ENCODE data around the gene KRTAP1-4. TPM values are rescaled to one million over a fixed set of nuclear protein-coding genes. Genes with fewer than 3 reads are reported as not detected.
"Not testable (repeated sequence)": the region's sequence is repeated elsewhere in the genome, so short reads cannot be mapped to it uniquely, and the experiment has no call there.

KRTAP1-4 gene
- total RNA-seq, 1 donor from 2014 or later, result not detected

DNA sequence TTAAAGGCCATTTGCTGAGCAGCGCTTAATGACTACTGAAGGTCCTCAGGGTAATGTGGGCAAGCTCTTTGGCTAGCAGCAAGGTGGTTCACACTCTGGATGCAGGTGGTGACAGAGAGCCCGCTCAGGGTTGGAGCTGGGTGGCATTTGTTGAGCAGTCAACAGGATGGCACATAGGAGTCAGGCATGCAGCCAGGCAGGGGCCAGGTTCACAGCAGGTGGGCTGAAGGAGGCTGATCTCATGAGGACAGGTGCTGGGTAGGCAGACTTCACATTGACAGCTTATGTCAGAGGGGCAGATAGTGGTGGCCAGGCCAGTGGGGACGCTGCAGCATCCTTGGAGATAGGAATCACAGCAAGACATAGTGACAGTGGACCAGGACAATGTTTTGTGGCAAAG, 25.6 kb downstream of the KRTAP1-4 start:
- Mint-ChIP-seq H3K27ac (ENCODE audit: unreplicated experiment) (no peak overlapping the region), H3K9me3 (no peaks in the 10 kb centered on the region)

DNA sequence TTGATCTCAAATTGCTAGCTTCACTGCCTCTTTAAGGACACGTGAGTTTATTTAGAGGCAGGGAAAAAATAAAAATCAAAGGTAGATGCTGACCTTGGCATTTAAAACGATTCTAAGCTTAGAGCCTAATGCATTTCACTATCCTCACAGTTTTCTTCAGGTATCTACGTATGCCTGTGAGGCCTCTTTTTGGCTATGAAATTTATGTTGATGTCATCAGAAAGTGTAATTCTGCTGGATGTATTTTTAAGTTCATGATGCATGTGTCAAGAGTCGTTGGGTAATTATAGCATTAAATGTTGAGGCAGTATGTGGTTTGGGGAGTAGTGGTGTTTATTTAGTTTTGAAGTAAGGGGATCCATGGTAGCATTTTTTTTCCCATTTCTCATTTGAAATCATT, 26.1 kb downstream of the KRTAP1-4 start:
- TF ChIP-seq, protein P1, sequence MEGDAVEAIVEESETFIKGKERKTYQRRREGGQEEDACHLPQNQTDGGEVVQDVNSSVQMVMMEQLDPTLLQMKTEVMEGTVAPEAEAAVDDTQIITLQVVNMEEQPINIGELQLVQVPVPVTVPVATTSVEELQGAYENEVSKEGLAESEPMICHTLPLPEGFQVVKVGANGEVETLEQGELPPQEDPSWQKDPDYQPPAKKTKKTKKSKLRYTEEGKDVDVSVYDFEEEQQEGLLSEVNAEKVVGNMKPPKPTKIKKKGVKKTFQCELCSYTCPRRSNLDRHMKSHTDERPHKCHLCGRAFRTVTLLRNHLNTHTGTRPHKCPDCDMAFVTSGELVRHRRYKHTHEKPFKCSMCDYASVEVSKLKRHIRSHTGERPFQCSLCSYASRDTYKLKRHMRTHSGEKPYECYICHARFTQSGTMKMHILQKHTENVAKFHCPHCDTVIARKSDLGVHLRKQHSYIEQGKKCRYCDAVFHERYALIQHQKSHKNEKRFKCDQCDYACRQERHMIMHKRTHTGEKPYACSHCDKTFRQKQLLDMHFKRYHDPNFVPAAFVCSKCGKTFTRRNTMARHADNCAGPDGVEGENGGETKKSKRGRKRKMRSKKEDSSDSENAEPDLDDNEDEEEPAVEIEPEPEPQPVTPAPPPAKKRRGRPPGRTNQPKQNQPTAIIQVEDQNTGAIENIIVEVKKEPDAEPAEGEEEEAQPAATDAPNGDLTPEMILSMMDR (conservative IDR thresholded peaks at IDR 0.05), result no peak
- Mint-ChIP-seq H3K27ac (ENCODE audit: unreplicated experiment) (no peak overlapping the region), H3K4me1 (no peaks in the 10 kb centered on the region), H3K9me3 (no peaks in the 10 kb centered on the region), H3K36me3 (ENCODE audit: low read depth) (no peaks in the 10 kb centered on the region), H3K27me3 (ENCODE audit: low read depth) (peaks cover 6% of the 10 kb centered on the region), H3K4me3 (no peak overlapping the region)
- DNase-seq (ENCODE audit: low read depth, low spot score), result no peak

More for the DNA sequence above, 25.6 kb downstream of the KRTAP1-4 start:
- TF ChIP-seq, protein P1 (conservative IDR thresholded peaks at IDR 0.05), result no peak
- no peaks in the 10 kb centered on the region for H3K4me1 Mint-ChIP-seq
- peaks cover 5% of the 10 kb centered on the region for H3K27me3 Mint-ChIP-seq (ENCODE audit: low read depth)
- no peak for DNase-seq (ENCODE audit: low read depth, low spot score)
- no peaks in the 10 kb centered on the region for H3K36me3 Mint-ChIP-seq (ENCODE audit: low read depth)
- H3K4me3 Mint-ChIP-seq, result no peak overlapping the region

DNA sequence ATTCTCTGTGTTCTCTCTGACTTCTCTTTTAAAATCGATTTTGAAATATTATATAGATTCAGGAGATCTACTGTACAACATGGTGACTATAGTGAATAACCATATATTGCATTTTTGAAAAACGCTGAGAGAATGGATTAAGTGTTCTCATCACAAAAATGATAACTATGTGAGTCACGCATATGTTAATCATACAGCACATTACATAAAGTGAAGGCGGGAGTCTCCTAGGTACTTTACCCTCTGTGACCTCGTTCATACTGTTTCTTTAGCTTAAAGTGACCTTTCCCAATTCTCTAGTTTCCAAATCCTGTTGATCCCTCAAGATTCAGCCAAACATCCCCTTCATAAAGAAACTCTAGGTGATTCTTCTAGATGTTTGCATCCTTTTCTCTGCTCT, 27.2 kb downstream of the KRTAP1-4 start:
- H3K36me3 Mint-ChIP-seq (ENCODE audit: low read depth), result no peaks in the 10 kb centered on the region
- no peaks in the 10 kb centered on the region for H3K9me3 Mint-ChIP-seq
- no peak for DNase-seq (ENCODE audit: low read depth, low spot score)
- H3K27ac Mint-ChIP-seq (ENCODE audit: unreplicated experiment), result no peak overlapping the region
- peaks cover 6% of the 10 kb centered on the region for H3K27me3 Mint-ChIP-seq (ENCODE audit: low read depth)
- TF ChIP-seq, protein P1 (conservative IDR thresholded peaks at IDR 0.05), result no peak
- no peaks in the 10 kb centered on the region for H3K4me1 Mint-ChIP-seq
- H3K4me3 Mint-ChIP-seq, result no peak overlapping the region

DNA sequence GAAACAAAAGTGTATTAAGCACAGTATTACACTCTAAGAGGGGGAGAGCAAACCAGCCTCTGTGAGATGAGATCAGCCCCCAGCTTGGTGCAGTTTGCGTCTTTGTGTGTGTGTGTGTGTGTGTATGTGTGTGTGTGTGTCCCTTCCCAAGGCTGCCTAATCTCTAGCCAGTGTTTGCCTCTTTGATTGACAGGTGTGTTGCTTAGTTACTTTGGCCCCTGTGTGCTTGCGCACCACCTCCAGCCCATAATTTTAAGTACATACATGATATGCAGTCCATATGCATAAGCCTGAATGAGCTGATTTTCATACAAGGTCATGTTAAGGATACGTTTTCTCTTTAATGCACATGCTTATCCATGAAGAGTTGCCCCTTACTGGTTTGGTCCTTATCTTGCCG, 28.2 kb downstream of the KRTAP1-4 start:
- DNase-seq (ENCODE audit: low read depth, low spot score), result no peak
- Mint-ChIP-seq H3K9me3 (no peaks in the 10 kb centered on the region), H3K4me1 (no peaks in the 10 kb centered on the region), H3K36me3 (ENCODE audit: low read depth) (no peaks in the 10 kb centered on the region), H3K4me3 (no peak overlapping the region), H3K27ac (ENCODE audit: unreplicated experiment) (no peak overlapping the region), H3K27me3 (ENCODE audit: low read depth) (peaks cover 14% of the 10 kb centered on the region)
- TF ChIP-seq, protein P1 (conservative IDR thresholded peaks at IDR 0.05), result no peak

DNA sequence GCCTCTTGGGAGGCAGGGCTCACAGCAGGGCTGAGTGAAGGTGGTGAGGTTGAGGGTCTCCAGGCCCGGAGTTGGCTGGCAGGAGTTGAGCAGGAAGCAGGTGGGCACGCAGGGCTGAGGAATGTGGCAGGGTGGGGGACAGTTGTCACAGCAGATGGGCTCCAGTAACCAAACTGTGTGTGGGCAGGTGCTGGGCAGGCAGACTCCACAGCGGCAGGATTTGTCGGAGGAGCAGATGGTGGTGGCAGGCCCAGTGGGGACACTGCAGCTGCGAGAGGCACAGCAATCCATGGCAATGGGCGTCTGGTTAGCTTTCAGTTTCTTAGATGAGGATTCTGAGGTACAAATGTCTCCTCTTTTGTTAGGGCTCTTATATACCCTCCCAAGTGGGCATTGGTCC, 30.4 kb downstream of the KRTAP1-4 start, which contains the start of gene KRTAP3-2:
TSS of gene KRTAP3-2 (minus strand) at position 344 of the 400 bp plus-strand sequence. CDS start at position 291, 53 bp downstream.
- H3K4me3 Mint-ChIP-seq; H3K36me3 Mint-ChIP-seq (ENCODE audit: low read depth); H3K9me3 Mint-ChIP-seq; H3K4me1 Mint-ChIP-seq; DNase-seq (ENCODE audit: low read depth, low spot score); H3K27ac Mint-ChIP-seq (ENCODE audit: unreplicated experiment): not testable (repeated sequence)
- peaks cover 18% of the 10 kb centered on the region for H3K27me3 Mint-ChIP-seq (ENCODE audit: low read depth)

DNA sequence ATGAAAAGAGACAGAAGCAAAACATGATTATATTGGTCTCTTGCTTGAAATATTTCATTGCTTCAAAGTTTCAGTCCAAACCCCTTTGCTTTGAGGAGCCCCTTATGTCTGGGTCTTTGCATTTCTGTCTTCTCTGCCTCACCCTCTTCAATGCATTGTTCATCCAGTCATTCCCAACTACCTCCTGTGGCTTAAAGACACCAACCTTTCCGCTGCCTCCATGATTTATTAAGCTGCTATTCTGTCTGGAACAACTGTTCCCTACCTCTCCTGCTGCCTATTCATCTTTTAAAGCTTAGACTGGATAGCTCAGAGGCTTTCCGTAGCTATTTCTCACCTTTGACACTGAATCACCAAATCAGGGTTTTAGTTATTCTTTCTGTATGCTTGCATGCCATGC, 32.6 kb downstream of the KRTAP1-4 start:
- DNase-seq (ENCODE audit: low read depth, low spot score), result no peak

More for the DNA sequence above, 32.6 kb downstream of the KRTAP1-4 start:
- no peaks in the 10 kb centered on the region for H3K36me3 Mint-ChIP-seq (ENCODE audit: low read depth)
- TF ChIP-seq, protein P1 (conservative IDR thresholded peaks at IDR 0.05), result no peak
- H3K4me3 Mint-ChIP-seq, result no peak overlapping the region
- no peaks in the 10 kb centered on the region for H3K9me3 Mint-ChIP-seq
- H3K27me3 Mint-ChIP-seq (ENCODE audit: low read depth), result peaks cover 15% of the 10 kb centered on the region
- H3K4me1 Mint-ChIP-seq, result peaks cover 4% of the 10 kb centered on the region
- H3K27ac Mint-ChIP-seq (ENCODE audit: unreplicated experiment), result no peak overlapping the region

All from neural crest cell (in vitro differentiated cells).